NCI-H446 (cell line): ENCODE data around the gene GRK4.
A peak's percentile ranks its signal among the peaks of the same experiment; 100 is the strongest.
"Not testable (repeated sequence)": the region's sequence is repeated elsewhere in the genome, so short reads cannot be mapped to it uniquely, and the experiment has no call there.

Experiments used
- DNase-seq, 2 experiments: peaks; one replicate each; lab custom pipeline; 2025; lab: John Stamatoyannopoulos, UW

Gene GRK4

GRCh38 chr4:2963175-2963965, at the start of gene GRK4, which contains the start of gene NOP14:
GRK4 (plus strand) TSS chr4:2963571; CDS start chr4:2964071, 500 bp downstream.
NOP14 (minus strand) TSS chr4:2963406; CDS start chr4:2963319, 87 bp downstream.
- peak; percentile 57 to 97 for DNase-seq

GRCh38 chr4:2914256-2915126, 48.9 kb upstream of the GRK4 start:
- no peak for DNase-seq

GRCh38 chr4:2915789-2916188, 47.6 kb upstream of the GRK4 start:
- no peak for DNase-seq

DNA sequence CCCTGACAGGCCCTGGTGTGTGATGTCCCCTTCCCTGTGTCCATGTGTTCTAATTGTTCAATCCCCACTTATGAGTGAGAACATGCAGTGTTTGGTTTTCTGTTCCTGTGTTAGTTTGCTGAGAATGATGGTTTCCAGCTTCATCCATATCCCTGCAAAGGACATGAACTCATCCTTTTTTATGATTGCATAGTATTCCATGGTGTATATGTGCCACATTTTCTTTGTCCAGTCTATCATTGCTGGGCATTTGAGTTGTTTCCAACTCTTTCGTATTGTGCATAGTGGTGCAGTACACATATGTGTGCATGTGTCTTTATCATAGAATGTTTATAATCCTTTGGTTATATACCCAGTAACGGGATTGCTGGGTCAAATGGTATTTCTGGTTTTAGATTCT, 46.7 kb upstream of the GRK4 start:
- DNase-seq = not testable (repeated sequence)

DNA sequence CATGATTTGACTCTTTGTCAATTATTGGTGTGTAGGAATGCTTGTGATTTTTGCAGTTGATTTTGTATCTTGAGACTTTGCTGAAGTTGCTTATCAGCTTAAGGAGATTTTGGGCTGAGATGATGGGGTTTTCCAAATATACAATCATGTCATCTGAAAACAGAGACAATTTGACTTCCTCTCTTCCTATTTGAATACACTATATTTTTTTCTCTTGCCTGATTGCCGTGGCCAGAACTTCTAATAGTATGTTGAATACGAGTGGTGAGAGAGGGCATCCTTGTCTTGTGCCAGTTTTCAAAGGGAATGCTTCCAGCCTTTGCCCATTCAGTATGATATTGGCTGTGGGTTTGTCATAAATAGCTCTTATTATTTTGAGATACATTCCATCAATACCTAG, 45.1 kb upstream of the GRK4 start:
- DNase-seq = not testable (repeated sequence)

- DNase-seq = not testable (repeated sequence)
Measured at GRCh38 chr4:2918714-2919113, 44.7 kb upstream of the GRK4 start.

DNA sequence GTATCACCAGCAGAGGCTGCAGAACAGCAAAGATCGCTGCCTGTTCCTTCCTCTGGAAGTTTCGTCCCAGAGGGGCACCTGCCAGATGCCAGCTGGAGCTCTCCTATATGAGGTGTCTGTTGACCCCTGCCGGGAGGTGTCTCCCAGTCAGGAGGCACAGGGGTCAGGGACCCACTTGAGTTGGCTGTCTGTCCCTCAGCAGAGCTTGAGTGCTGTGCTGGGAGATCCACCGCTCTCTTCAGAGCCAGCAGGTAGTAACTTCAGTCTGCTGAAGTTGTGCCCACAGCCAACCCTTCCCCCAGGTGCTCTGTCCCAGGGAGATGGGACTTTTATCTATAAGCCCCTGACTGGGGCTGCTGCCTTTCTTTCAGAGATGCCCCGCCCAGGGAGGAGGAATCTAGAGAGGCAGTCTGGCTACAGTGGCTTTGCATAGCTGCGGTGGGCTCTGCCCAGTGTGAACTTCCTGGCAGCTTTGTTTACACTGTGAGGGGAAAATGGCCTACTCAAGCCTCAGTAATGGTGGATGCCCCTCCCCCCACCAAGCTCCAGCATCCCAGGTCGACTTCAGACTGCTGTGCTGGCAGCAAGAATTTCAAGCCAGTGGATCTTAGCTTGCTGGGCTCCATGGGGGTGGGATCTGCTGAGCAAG, 40.8 kb upstream of the GRK4 start:
- DNase-seq = not testable (repeated sequence)

- no peak for DNase-seq
Measured at GRCh38 chr4:2923141-2923551, 40.2 kb upstream of the GRK4 start.

DNA sequence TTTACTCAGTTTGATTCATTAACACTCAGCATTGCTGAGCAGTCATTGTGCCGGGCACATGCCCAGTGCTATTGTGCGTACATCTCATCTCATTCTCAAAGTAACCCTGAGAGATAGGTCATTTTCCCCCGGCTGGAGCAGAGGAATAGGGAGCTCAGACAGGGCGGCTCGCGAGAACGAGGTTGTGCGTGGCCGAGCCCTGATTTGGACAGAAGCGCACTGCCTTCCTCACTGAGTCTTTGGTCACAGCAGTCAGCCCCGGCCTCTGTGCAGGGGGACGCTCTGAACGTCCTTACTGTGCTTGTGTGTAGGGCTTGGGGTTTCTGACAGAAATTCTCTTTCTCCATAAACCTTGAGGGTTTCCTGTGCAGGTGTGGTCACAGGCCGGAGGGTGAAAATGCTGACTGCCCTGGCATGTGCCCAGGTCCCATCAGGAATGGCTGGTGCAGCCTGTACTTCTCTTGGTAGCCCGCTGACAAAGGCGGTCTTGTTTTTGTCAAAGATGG, 39.6 kb upstream of the GRK4 start:
- DNase-seq = no peak

GRCh38 chr4:2924286-2924685, 39.1 kb upstream of the GRK4 start:
- no peak for DNase-seq

DNA sequence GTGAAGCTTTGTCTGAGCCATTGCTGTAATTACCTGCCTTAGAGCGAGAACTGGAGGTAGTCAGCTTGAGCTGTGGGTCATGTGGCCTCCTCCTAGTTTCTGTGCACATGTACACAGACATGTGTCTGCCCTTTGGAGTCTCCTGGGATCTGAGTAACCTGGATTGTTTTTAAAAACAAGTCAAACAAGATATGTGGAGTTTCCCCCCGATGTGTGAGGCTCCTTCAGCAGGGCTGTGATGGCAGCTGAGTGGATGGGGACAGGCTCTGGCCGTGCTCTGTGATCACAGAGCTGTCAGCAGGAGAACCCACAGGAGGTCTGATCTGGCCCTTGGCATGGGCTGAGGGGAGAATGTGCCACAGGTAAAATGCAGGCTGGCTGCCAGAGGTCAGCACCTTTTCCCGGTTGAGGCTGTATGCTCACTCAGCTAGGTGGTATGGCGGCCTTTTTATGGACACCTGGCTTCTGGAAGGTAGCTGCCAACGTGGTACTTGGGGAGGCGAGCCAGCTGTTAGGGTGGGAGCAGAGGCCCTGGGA, 38.5 kb upstream of the GRK4 start:
- no peak for DNase-seq

DNA sequence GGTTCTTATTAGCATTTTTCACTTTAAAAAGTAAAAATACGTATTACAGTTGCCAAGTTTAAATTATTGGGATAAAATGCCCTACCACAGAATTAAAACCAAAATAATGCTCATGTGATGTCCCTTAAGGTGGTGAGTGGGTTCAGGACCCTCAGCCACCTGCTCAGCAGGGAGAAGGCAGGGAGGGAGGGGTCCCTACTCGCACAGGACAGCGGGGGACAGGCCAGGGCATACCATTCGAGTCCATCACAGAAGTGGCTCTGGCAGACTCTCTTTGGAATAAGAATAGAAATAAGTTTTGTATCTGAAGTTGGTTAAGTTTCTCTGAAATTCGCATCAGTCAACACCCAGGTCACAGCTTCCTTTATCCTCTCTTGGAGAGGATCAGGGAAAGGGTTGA, 37.9 kb upstream of the GRK4 start:
- DNase-seq = no peak

DNA sequence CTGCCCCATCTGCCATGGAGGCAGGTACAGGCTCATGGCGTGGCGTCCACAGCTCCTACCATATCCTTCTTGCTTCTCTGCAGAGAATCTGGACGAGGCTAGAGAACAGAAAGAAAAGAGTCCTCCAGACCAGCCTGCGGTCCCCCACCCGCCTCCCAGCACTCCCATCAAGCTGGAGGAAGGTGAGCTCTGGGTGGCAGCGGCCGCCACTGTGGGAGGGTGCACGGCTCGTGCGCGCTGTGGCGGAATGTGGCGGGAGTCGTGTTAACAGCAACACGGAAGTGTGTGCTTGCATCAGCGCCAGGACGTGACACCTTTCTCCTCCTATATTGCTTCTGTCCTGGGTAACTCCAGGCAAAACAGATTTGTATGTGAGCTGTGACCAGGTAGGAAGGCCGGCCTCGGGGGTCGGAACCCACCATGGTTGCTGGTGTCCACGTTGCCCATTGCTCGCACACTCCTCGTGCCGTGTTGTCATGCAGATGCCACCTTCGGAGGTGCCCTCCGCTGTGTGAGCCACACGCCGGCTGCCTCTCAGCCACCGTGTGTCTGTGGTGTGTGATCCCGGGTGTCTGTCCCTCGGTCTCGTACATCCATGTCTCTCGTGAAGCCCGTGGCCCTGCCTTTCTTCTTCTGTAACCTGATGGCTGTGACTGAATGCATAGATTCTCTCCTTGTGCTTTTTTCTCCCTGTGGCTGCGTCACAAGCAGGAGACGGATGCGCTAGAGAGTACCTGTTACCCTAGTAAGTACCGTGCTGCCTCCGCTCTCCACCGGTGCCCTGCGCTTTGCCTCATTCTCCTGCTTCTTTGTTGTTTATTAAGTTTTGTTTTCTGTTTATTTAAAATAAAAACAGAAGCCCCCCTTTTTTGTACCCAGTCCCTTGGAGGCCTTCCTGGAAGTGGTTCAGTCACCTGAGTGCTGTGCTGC, 37.2 kb upstream of the GRK4 start:
- no peak for DNase-seq

- DNase-seq = no peak
Measured at GRCh38 chr4:2927016-2927695, 36.2 kb upstream of the GRK4 start.

DNA sequence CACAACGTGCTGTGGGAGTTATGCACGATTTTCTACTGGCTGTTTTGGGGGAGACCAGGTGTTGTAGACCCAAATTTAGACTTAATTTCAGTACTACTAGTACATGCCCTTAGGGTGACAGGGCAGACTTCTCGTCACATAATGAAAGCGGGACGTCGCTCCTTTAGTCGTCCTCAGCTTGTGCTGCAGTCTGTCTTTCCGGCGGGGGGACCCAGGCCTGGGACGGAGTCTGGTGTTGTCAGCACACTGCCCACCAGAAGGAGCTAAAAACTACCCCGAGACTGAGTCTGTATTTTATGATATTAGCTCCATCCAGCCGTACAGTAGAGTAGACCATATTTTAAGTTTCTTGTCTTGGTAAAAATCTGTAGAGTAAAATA, 35.7 kb upstream of the GRK4 start:
- DNase-seq = no peak

GRCh38 chr4:2928242-2929176, 34.9 kb upstream of the GRK4 start:
- no peak for DNase-seq

GRCh38 chr4:2929469-2929868, 33.9 kb upstream of the GRK4 start:
- no peak for DNase-seq

GRCh38 chr4:2930135-2930757, 33.1 kb upstream of the GRK4 start:
- no peak for DNase-seq
